Bronchial epithelial cell (primary cell): ENCODE data around the gene LAP3. TPM values are rescaled to one million over a fixed set of nuclear protein-coding genes. Genes with fewer than 3 reads are reported as not detected.
A peak's percentile ranks its signal among the peaks of the same experiment; 100 is the strongest.
"Not testable (repeated sequence)": the region's sequence is repeated elsewhere in the genome, so short reads cannot be mapped to it uniquely, and the experiment has no call there.

Experiments used
- DNase-seq: peaks from one replicate; pipeline ENCODE4 v3.0.0-alpha.2; 2010; ENCODE audit warnings: low read depth
- FAIRE-seq: peaks from 2 replicates; lab custom pipeline; 2011; peaks lifted over from hg19 to GRCh38; lab: Jason Lieb, UNC
- H3K27me3 ChIP-seq: 2 replicates; pipeline ENCODE4 v1.5.1; 2011; ENCODE audit warnings: low read length; ENCODE audit not compliant: control insufficient read depth, insufficient read depth
- H3K36me3 ChIP-seq: 2 replicates; pipeline ENCODE4 v1.5.1; 2011; ENCODE audit warnings: low read length; ENCODE audit not compliant: control insufficient read depth, insufficient read depth
- H3K4me3 ChIP-seq: 2 replicates; pipeline ENCODE4 v1.5.1; 2011; ENCODE audit warnings: mild to moderate bottlenecking, low read depth, low read length, control low read depth
- total RNA-seq: library from RNA; depleted of rRNA; stranded (reverse); fragments of >200 nt; gene quantifications from 2 replicates; pipeline ENCODE4 v1.2.1, GENCODE V29; 2014
- TF ChIP-seq, protein P1 (sequence below): IDR thresholded peaks from 2 replicates; pipeline ENCODE4 v1.5.1; 2011; ENCODE audit warnings: mild to moderate bottlenecking, moderate library complexity, low read length, control low read depth, inconsistent platforms; ENCODE audit not compliant: insufficient read depth, severe bottlenecking

The LAP3 gene
- total RNA-seq, 1 donor from 2014 or later = 72.4 TPM

DNA sequence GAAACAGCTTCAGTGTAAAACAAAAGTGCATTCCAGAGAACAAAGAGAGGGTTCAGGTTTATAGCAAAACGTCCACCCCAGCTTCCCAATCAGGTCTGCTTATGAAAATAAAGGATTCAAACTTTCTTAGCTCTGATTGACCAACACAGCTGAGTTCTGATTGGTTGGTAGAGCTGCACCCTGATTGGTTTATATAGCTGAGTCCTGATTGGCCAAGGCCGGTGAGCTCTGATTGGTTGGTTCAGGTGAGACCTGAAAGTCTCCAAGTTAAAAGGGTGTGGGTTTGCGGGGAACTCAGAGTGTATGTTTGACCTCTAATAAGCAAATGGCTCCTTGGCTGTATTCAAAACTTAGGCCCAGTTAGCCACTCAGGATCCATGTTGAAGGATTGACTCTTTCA is 41.1 kb upstream of the LAP3 start:
- TF ChIP-seq, protein P1, sequence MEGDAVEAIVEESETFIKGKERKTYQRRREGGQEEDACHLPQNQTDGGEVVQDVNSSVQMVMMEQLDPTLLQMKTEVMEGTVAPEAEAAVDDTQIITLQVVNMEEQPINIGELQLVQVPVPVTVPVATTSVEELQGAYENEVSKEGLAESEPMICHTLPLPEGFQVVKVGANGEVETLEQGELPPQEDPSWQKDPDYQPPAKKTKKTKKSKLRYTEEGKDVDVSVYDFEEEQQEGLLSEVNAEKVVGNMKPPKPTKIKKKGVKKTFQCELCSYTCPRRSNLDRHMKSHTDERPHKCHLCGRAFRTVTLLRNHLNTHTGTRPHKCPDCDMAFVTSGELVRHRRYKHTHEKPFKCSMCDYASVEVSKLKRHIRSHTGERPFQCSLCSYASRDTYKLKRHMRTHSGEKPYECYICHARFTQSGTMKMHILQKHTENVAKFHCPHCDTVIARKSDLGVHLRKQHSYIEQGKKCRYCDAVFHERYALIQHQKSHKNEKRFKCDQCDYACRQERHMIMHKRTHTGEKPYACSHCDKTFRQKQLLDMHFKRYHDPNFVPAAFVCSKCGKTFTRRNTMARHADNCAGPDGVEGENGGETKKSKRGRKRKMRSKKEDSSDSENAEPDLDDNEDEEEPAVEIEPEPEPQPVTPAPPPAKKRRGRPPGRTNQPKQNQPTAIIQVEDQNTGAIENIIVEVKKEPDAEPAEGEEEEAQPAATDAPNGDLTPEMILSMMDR = no peak
- FAIRE-seq (no peak), DNase-seq (no peak)
- Histone ChIP-seq H3K4me3 (no peak overlapping the region), H3K36me3 (no peaks in the 10 kb centered on the region), H3K27me3 (no peaks in the 10 kb centered on the region)

DNA sequence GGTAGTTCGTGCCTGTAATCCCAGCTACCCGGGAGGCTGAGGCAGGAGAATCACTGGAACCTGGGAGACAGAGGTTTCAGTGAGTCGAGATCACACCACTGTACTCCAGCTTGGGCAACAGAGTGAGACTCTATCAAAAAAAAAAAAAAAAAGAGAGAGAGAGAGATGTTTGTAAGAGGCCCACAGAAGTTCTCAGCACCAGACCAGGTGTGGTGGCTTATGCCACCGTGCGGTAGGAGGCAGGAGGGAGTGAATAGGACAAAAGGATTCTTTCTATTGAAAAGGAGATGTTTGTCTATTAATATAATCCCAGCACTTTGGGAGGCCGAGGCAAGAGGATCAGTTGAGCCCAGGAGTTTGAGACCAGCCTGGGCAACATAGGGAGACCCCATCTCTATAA is 39.9 kb upstream of the LAP3 start:
- H3K27me3 ChIP-seq, H3K36me3 ChIP-seq, FAIRE-seq, DNase-seq, H3K4me3 ChIP-seq: not testable (repeated sequence)

DNA sequence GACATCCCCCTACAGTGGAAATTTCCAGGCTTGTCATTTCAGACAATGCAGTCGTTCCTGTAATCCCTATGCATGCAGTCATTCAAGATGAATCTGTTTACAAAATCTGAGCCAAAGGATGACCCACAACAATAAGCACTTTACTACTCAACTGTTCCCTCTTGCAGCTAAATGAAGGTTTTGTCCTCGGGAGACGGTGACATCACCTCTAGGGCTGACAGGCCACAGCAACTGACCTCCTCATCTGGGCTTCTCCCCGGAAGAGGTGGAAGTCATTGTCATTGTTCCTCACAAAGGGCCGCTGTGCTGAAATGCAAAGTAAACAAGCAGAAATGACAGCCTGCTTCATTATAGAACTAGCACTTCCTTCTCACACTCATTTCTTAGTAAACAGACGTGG is 32.8 kb upstream of the LAP3 start:
- H3K27me3 ChIP-seq = no peaks in the 10 kb centered on the region
- DNase-seq (peak; percentile 8), FAIRE-seq (peak; percentile 36)
- TF ChIP-seq, protein P1 = no peak
- H3K36me3 ChIP-seq = no peaks in the 10 kb centered on the region
- no peak overlapping the region for H3K4me3 ChIP-seq

DNA sequence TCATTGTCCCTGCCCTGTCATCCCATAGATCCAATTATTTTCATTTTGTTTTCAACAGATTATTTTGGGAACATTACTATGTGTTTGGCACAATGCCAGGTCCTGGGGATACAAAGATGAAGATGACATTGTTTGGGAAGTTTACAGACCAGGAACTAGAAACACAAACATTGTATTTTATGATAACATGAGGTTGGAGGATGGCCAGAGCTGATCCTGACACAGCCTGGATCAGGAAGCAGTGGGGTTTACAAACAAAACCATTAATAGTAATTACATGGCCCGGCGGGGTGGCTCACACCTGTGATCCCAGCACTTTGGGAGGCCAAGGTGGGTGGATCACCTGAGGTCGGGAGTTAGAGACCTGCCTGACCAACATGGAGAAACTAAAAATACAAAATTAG is 32.2 kb upstream of the LAP3 start:
- Histone ChIP-seq H3K36me3 (no peaks in the 10 kb centered on the region), H3K4me3 (no peak overlapping the region), H3K27me3 (no peaks in the 10 kb centered on the region)
- DNase-seq = no peak
- FAIRE-seq = no peak
- TF ChIP-seq, protein P1 = no peak

DNA sequence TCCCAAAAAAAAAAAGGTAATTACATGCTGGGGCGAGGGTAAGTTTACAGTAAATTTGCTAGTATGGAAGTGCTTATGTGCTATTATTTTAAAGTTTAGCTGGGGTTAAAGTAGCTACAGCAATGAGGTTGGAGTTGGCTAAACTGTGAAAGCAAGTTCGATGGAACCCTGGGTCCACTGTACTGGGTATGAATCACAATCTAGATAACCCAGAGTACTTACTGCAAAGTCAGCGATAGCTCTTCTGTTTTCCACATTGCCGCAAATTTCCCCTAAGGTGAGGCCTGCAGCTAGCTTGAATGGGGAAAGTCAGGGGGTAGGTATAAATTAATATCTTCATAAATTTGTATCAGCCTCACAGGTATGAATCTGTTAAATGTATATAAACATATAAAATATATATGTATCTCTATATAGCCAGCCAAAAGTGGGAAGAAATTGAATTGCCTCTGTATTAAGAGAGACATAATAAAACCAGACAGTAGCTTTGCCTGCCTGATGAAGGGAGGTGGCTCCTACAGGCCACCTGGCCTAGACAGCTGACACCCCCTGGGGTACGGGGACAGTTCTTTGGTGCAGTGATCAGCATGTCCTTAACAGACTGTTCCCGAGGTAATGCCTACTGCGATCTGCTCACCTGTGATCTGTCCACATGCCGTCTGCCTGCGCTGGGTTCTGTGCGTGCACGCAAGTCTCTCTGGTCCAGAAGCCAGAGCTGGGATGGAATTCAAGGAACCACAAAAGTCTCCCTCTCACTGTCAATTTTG is 31.4 kb upstream of the LAP3 start:
- no peak for DNase-seq
- H3K4me3 ChIP-seq = no peak overlapping the region
- TF ChIP-seq, protein P1 = no peak
- no peaks in the 10 kb centered on the region for H3K36me3 ChIP-seq
- H3K27me3 ChIP-seq = no peaks in the 10 kb centered on the region
- FAIRE-seq = no peak

DNA sequence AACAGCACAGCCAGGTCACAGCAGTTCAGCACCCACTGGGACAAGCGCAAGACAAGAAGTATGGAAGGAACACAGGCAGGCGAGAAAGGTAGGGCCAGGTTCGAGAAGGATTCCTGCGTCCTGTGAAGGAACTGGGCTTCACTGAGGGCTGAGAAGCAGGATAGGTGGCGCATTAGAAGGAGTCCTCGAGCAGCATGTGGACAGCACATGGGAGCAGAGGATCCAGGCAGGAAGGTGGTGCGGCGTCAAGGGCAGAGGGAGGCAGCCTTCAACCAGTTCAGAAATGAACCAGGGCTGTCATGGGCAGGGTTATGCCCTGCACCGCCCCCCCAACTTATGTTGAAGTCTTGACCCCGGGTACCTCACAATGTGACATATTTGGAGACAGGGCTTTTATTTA is 30.8 kb upstream of the LAP3 start:
- Histone ChIP-seq H3K36me3 (no peaks in the 10 kb centered on the region), H3K4me3 (no peak overlapping the region), H3K27me3 (no peaks in the 10 kb centered on the region)
- FAIRE-seq (no peak), DNase-seq (no peak)
- TF ChIP-seq, protein P1 = no peak
